ENCODE measurements around the gene ANGPTL8.

The ANGPTL8 gene

GRCh38 chr19:11236324-11237301, 2.8 kb upstream of the ANGPTL8 start:
- DNase-seq (ENCODE audit: low read depth in 2 of 2): no peak

- DNase-seq (ENCODE audit: low read depth in 2 of 2): no peak
These were observed 2.1 kb upstream of the ANGPTL8 start for GRCh38 chr19:11237321-11237720.

GRCh38 chr19:11238041-11238440, 1.4 kb upstream of the ANGPTL8 start:
- DNase-seq (ENCODE audit: low read depth in 2 of 2): no peak

GRCh38 chr19:11238781-11239376, 540 bp upstream of the ANGPTL8 start:
- DNase-seq (ENCODE audit: low read depth in 2 of 2): no peak

- DNase-seq (ENCODE audit: low read depth in 2 of 2): no peak
These were observed 607 bp downstream of the ANGPTL8 start for GRCh38 chr19:11240008-11240444.

GRCh38 chr19:11242025-11242424, 2.6 kb downstream of the ANGPTL8 start:
- no peak for DNase-seq (ENCODE audit: low read depth in 2 of 2)

GRCh38 chr19:11242864-11243797, 3.7 kb downstream of the ANGPTL8 start:
- DNase-seq (ENCODE audit: low read depth in 2 of 2): peak; percentile 54 to 90

- DNase-seq (ENCODE audit: low read depth in 2 of 2): no peak
These were observed 4.4 kb downstream of the ANGPTL8 start for GRCh38 chr19:11243798-11244169.

- no peak for DNase-seq (ENCODE audit: low read depth in 2 of 2)
These were observed 5.6 kb downstream of the ANGPTL8 start for GRCh38 chr19:11244846-11245589.

GRCh38 chr19:11246941-11247340, 7.5 kb downstream of the ANGPTL8 start:
- no peak for DNase-seq (ENCODE audit: low read depth in 2 of 2)

GRCh38 chr19:11247391-11247790, 8.0 kb downstream of the ANGPTL8 start:
- DNase-seq (ENCODE audit: low read depth in 2 of 2): no peak

GRCh38 chr19:11247934-11248333, 8.5 kb downstream of the ANGPTL8 start:
- DNase-seq (ENCODE audit: low read depth in 2 of 2): no peak

- DNase-seq (ENCODE audit: low read depth in 2 of 2): no peak
These were observed 9.4 kb downstream of the ANGPTL8 start for GRCh38 chr19:11248852-11249251.

GRCh38 chr19:11251217-11251616, 11.8 kb downstream of the ANGPTL8 start:
- no peak for DNase-seq (ENCODE audit: low read depth in 2 of 2)

- no peak for DNase-seq (ENCODE audit: low read depth in 2 of 2)
These were observed 12.4 kb downstream of the ANGPTL8 start for GRCh38 chr19:11251650-11252314.

- no peak for DNase-seq (ENCODE audit: low read depth in 2 of 2)
These were observed 13.4 kb downstream of the ANGPTL8 start for GRCh38 chr19:11252665-11253355.

GRCh38 chr19:11254666-11255065, 15.2 kb downstream of the ANGPTL8 start:
- no peak for DNase-seq (ENCODE audit: low read depth in 2 of 2)

- DNase-seq (ENCODE audit: low read depth in 2 of 2): no peak
These were observed 16.8 kb downstream of the ANGPTL8 start for GRCh38 chr19:11256189-11256588.

GRCh38 chr19:11257846-11258380, 18.5 kb downstream of the ANGPTL8 start:
- DNase-seq (ENCODE audit: low read depth in 2 of 2): no peak

- no peak for DNase-seq (ENCODE audit: low read depth in 2 of 2)
These were observed 21.6 kb downstream of the ANGPTL8 start for GRCh38 chr19:11260996-11261395.

Data from stimulated activated CD4-positive, alpha-beta T cell treated with anti-CD3 and anti-CD28 coated beads, Interleukin-1b, Interleukin-23, amount 100 ng/mL, for 1 hour (primary cell).